ENCODE measurements around the gene GAS2L1.

- no peak for TF ChIP-seq POLR2A (IDR thresholded peaks at IDR 0.05)
- TF ChIP-seq CTCF (IDR thresholded peaks at IDR 0.05), result no peak
- no peak for TF ChIP-seq POLR2AphosphoS5 (IDR thresholded peaks at IDR 0.05)
These were observed 27.7 kb downstream of the GAS2L1 start for GRCh38 chr22:29334148-29334547.
